ENCODE measurements around the gene SPNS3. TPM values are rescaled to one million over a fixed set of nuclear protein-coding genes. Genes with fewer than 3 reads are reported as not detected.

SPNS3 gene
- polyA plus RNA-seq, 1 of the 3 experiments (the other 2 are of a cell fraction), result 0.05 TPM

GRCh38 chr17:4510618-4510941 lies 76.8 kb downstream of the SPNS3 start:
- no peak overlapping the region for H3K4me3 ChIP-seq (ENCODE audit: low read depth in 2 of 2, low read length in 1 of 2)
- no peaks in the 10 kb centered on the region for H3F3A ChIP-seq (replicated peaks; ENCODE audit: insufficient read depth)
- H3K36me3 ChIP-seq (replicated peaks in 1 of 2; ENCODE audit: control insufficient read depth in 1 of 2, insufficient read depth in 2 of 2, low read length in 1 of 2), result no peaks in the 10 kb centered on the region
- TF ChIP-seq FOXJ3 (CRISPR knock-in tag; IDR thresholded peaks at IDR 0.05) (no peak), FOXM1 (IDR thresholded peaks at IDR 0.05; ENCODE audit: low read depth) (no peak), TCF12 (IDR thresholded peaks at IDR 0.05) (no peak), NRF1 (IDR thresholded peaks at IDR 0.05; ENCODE audit: low read depth, low read length) (no peak), IRF3 (IDR thresholded peaks at IDR 0.05; ENCODE audit: low read depth, low read length) (no peak), FOSL2 (IDR thresholded peaks at IDR 0.05; ENCODE audit: borderline replicate concordance, low read depth) (no peak), CHD2 (IDR thresholded peaks at IDR 0.05; ENCODE audit: low read length, partially characterized antibody) (no peak), RXRA (IDR thresholded peaks at IDR 0.05; ENCODE audit: borderline replicate concordance, low read depth) (no peak), EP300 (IDR thresholded peaks at IDR 0.05; ENCODE audit: borderline replicate concordance in 1 of 2, low read depth in 1 of 2, low read length in 1 of 2) (no peak)
- no peaks in the 10 kb centered on the region for H4K20me1 ChIP-seq (ENCODE audit: insufficient read depth)
- no peak overlapping the region for H2AFZ ChIP-seq (ENCODE audit: low read depth)
- ChIA-PET CTCF (interaction anchor here (0.9 to 1.5 kb wide), 2 partner anchors 8 to 90 kb away, joined by 3 to 4 read pairs; no protein-coding TSS in a partner anchor), POLR2A (no interaction called here)
- no peak overlapping the region for H3K4me2 ChIP-seq
- WGBS (ENCODE audit: low lambda C conversion rate), result 64% methylated on average over 10 of the region's 11 CpGs
- H3K9me3 ChIP-seq, result no peaks in the 10 kb centered on the region
- no peaks in the 10 kb centered on the region for H3K27me3 ChIP-seq (ENCODE audit: insufficient read depth)
- DNase-seq, result no peak
- no peak overlapping the region for H3K9ac ChIP-seq
- H3K27ac ChIP-seq (ENCODE audit: low read depth in 2 of 2, low read length in 1 of 2), result no peak overlapping the region
- H3K4me1 ChIP-seq (ENCODE audit: control insufficient read depth in 1 of 2, insufficient read depth in 2 of 2, low read depth in 1 of 2, low read length in 1 of 2), result no peaks in the 10 kb centered on the region; a peak in 1 of 4 replicates
- no peaks in the 10 kb centered on the region for H3K79me2 ChIP-seq (ENCODE audit: insufficient read depth)
- no peaks in the 10 kb centered on the region for H3K9me2 ChIP-seq

GRCh38 chr17:4511199-4511932 lies 77.6 kb downstream of the SPNS3 start:
- Histone ChIP-seq H3K79me2 (ENCODE audit: insufficient read depth) (no peaks in the 10 kb centered on the region), H3K4me1 (ENCODE audit: control insufficient read depth in 1 of 2, insufficient read depth in 2 of 2, low read depth in 1 of 2, low read length in 1 of 2) (no peaks in the 10 kb centered on the region; a peak in 1 of 4 replicates), H3K27ac (ENCODE audit: low read depth in 2 of 2, low read length in 1 of 2) (no peak overlapping the region), H3K9me2 (no peaks in the 10 kb centered on the region), H3K9ac (no peak overlapping the region), H3K4me3 (ENCODE audit: low read depth in 2 of 2, low read length in 1 of 2) (no peak overlapping the region), H3F3A (replicated peaks; ENCODE audit: insufficient read depth) (no peaks in the 10 kb centered on the region), H3K9me3 (no peaks in the 10 kb centered on the region), H3K27me3 (ENCODE audit: insufficient read depth) (no peaks in the 10 kb centered on the region), H2AFZ (ENCODE audit: low read depth) (no peak overlapping the region), H3K36me3 (replicated peaks in 1 of 2; ENCODE audit: control insufficient read depth in 1 of 2, insufficient read depth in 2 of 2, low read length in 1 of 2) (no peaks in the 10 kb centered on the region), H4K20me1 (ENCODE audit: insufficient read depth) (no peaks in the 10 kb centered on the region), H3K4me2 (no peak overlapping the region)
- TF ChIP-seq TEAD4 (IDR thresholded peaks at IDR 0.05; ENCODE audit: borderline replicate concordance, insufficient read depth), result no peak
- no peak for TF ChIP-seq GATA2 (CRISPR knock-in tag; IDR thresholded peaks at IDR 0.05)
- TF ChIP-seq RFX5 (IDR thresholded peaks at IDR 0.05; ENCODE audit: low read length), result no peak
- TF ChIP-seq NFIC (IDR thresholded peaks at IDR 0.05; ENCODE audit: borderline replicate concordance), result no peak
- no peak for TF ChIP-seq ZBTB33 (IDR thresholded peaks at IDR 0.05; ENCODE audit: borderline replicate concordance, low read depth)
- 79% methylated on average over 6 of the region's 10 CpGs for WGBS (ENCODE audit: low lambda C conversion rate)
- ChIA-PET POLR2A (no interaction called here), CTCF (interaction anchor here (1.5 kb wide), 1 partner anchor 8 kb away, joined by 4 read pairs; no protein-coding TSS in a partner anchor)
- DNase-seq, result no peak
